Activated naive CD8-positive, alpha-beta T cell treated with anti-CD3 and anti-CD28 coated beads, Interleukin-2, amount 10 ng/mL, durations not matched to agents 7 days and 5 days (primary cell): Measurements from ENCODE around the gene PGBD5. TPM values are rescaled to one million over a fixed set of nuclear protein-coding genes. Genes with fewer than 3 reads are reported as not detected.

ENCODE experiments used
- ATAC-seq: fragments of 150-1000 bp; cut with Tn5 transposase; one replicate; pipeline ENCODE4 v1.10.0; 2021; ENCODE audit warnings: low read depth, moderate library complexity
- POLR2A ChIA-PET: fragments of 350-600 bp; sonication (Branson Sonifier 250); formaldehyde crosslinking; loops from one replicate; lab custom pipeline; 2021; ENCODE audit warnings: antibody characterized with exemption; lab: Charles Lee
- DNase-seq: peaks from one replicate; pipeline ENCODE4 v3.0.0; 2021
- H3K27ac Mint-ChIP-seq: one replicate; pipeline ENCODE4 v1.8.0; 2022; ENCODE audit warnings: mild to moderate bottlenecking, mixed read lengths
- H3K27me3 Mint-ChIP-seq: one replicate; pipeline ENCODE4 v1.8.0; 2022; ENCODE audit warnings: mild to moderate bottlenecking, moderate library complexity, mixed read lengths
- H3K36me3 Mint-ChIP-seq: one replicate; pipeline ENCODE4 v1.8.0; 2021; ENCODE audit warnings: mild to moderate bottlenecking, mixed read lengths
- H3K4me1 Mint-ChIP-seq: one replicate; pipeline ENCODE4 v1.8.0; 2021; ENCODE audit warnings: mixed read lengths
- H3K4me3 Mint-ChIP-seq: one replicate; pipeline ENCODE4 v1.8.0; 2022; ENCODE audit warnings: mild to moderate bottlenecking, moderate library complexity, mixed read lengths
- H3K9me3 Mint-ChIP-seq: one replicate; pipeline ENCODE4 v1.8.0; 2021; ENCODE audit warnings: mixed read lengths
- total RNA-seq, 2 experiments: library from RNA; stranded (reverse); gene quantifications; one replicate each; pipeline ENCODE4 v1.2.3, GENCODE V29; 2021

PGBD5 gene
- total RNA-seq, 2 experiments from 2014 or later, result not detected

DNA sequence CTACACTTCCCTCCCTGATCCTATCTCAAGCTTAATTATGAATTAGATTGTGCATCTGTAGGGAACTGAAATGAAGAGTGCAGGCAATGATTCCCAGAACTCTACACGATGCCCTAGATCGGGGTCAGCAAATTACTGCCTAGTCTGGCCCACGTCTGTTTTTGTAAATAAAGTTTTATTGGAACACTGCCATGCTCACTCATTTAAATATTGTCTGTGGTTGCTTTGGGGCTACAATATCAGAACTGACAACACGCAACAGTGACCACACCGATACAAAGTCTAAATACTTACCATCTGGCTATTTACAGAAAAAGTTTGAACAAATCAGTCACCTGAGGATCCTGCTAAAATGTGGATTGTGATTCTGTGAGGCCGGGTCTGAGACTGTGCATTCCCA is 74.1 kb downstream of the PGBD5 start:
- H3K27ac Mint-ChIP-seq, result no peak overlapping the region
- H3K4me3 Mint-ChIP-seq, result no peak overlapping the region
- POLR2A ChIA-PET, result no interaction called here
- no peaks in the 10 kb centered on the region for H3K4me1 Mint-ChIP-seq
- ATAC-seq (no peak), DNase-seq (no peak)
- no peaks in the 10 kb centered on the region for H3K9me3 Mint-ChIP-seq
- no peaks in the 10 kb centered on the region for H3K27me3 Mint-ChIP-seq
- H3K36me3 Mint-ChIP-seq, result no peaks in the 10 kb centered on the region

GRCh38 chr1:230351514-230351913 is 74.6 kb downstream of the PGBD5 start:
- no peaks in the 10 kb centered on the region for H3K36me3 Mint-ChIP-seq
- no peak overlapping the region for H3K27ac Mint-ChIP-seq
- H3K4me3 Mint-ChIP-seq, result no peak overlapping the region
- H3K9me3 Mint-ChIP-seq, result no peaks in the 10 kb centered on the region
- no peak for ATAC-seq
- POLR2A ChIA-PET, result no interaction called here
- no peaks in the 10 kb centered on the region for H3K4me1 Mint-ChIP-seq
- DNase-seq, result no peak
- no peaks in the 10 kb centered on the region for H3K27me3 Mint-ChIP-seq

DNA sequence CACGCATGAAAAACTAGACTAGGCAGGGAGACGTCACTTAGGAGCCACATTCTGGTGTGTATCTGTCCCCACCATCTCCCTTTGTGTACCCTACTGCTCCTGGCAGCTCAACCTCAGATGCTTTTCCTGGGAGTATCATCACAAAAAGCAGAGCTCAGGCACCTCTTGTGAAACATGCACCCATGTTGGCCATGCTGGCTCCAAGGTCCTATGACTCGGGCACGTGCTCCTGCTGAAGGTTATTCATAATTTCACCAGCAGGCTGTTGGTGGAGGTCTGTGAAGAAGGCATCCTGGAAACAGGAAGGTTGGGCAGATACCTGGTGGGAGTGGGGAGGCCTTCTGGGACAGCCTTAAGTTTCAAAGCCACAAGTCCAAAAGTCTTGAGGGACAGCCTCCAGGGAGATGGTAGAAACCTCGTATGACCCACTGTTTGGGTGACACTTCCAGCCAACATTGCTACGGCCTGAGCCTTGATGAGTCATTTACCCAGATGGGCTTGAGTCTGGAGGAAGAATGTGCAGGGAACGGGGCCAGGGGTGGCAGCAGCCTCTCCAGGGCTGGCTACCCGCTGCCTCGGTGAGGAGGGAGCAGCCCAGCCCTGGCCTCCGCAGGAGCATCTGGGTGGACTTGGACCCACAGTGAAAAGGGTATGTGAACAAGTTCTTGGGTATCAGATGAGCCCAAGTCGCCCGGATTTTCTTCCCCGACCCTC is 75.8 kb downstream of the PGBD5 start:
- ATAC-seq (no peak), DNase-seq (no peak)
- POLR2A ChIA-PET, result no interaction called here
- Mint-ChIP-seq H3K4me3 (no peak overlapping the region), H3K27ac (no peak overlapping the region), H3K27me3 (peaks cover 2% of the 10 kb centered on the region), H3K36me3 (no peaks in the 10 kb centered on the region), H3K4me1 (no peaks in the 10 kb centered on the region), H3K9me3 (no peaks in the 10 kb centered on the region)

DNA sequence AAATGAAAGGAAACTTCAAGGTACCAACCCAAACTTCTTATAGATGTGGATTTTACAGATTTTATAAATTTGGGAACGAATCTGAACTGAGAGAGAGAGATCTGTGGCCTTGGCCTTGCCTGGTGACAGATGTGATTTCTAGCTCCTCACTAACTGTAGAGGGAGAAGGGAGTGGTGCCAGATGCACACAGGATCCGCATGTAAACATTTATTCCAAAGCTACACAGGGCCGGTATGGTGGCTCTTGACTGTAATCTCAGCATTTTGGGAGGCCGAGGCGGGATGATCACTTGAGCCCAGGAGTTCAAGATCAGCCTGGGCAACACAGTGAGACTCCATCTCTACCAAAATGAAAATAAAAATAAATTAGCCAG is 77.1 kb downstream of the PGBD5 start:
- Mint-ChIP-seq H3K4me3 (no peak overlapping the region), H3K27me3 (peaks cover 2% of the 10 kb centered on the region), H3K9me3 (no peaks in the 10 kb centered on the region), H3K36me3 (no peaks in the 10 kb centered on the region), H3K4me1 (no peaks in the 10 kb centered on the region), H3K27ac (no peak overlapping the region)
- POLR2A ChIA-PET, result no interaction called here
- ATAC-seq (no peak), DNase-seq (no peak)

DNA sequence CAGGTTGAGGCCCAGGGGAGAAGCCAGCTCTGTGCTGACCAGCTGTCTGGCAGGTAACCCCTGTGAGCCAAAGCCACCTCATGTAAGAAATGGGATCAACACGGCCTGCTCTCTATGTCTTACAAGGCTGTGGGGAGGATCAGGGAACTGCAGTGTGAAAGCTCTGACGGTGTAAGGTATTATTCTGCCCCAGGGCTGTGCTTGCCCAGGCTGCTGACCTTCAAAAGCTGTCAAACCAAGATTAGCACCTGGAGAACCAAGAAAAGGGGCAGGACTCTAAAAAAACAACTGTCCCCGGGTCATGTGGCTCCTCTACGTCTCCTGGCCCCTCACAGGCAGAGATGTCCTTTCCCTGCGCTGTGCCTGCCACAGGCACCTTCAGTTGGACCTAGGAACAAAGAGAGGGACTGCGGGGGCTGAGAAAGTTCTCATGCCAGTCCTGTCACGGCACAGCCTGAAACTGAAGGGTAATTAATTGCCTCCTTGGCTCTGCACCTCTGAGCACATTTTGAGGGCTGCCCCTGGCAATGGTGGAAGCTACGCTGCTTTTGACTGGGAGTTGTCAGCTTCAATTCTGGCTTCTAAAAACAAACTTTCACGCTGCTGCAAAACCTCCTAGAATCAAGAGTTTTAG is 77.6 kb downstream of the PGBD5 start:
- ATAC-seq (no peak), DNase-seq (no peak)
- Mint-ChIP-seq H3K36me3 (no peaks in the 10 kb centered on the region), H3K4me1 (no peaks in the 10 kb centered on the region), H3K27me3 (peaks cover 2% of the 10 kb centered on the region), H3K4me3 (no peak overlapping the region), H3K27ac (no peak overlapping the region), H3K9me3 (no peaks in the 10 kb centered on the region)
- POLR2A ChIA-PET, result no interaction called here

DNA sequence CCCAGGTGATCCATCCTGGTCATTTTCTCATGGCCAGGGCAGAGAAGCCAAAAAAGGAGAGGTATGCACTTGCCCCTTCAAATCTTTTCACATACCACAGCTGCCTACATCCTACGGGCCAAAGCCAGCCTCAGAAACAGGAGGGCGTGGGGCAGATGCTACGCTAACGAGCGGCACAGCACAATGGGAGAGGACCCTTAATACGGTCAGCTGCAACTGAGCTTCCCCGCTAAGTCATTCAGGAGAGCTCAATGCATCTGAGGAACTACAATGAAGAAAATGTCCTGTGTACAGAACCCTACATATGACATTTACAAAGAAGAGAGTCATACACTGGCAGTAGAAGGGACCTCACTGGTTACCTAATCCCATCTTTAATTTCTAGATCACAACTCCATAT is 78.2 kb downstream of the PGBD5 start:
- Mint-ChIP-seq H3K36me3 (no peaks in the 10 kb centered on the region), H3K27me3 (peaks cover 2% of the 10 kb centered on the region), H3K9me3 (no peaks in the 10 kb centered on the region), H3K4me3 (no peak overlapping the region), H3K4me1 (no peaks in the 10 kb centered on the region), H3K27ac (no peak overlapping the region)
- ATAC-seq (no peak), DNase-seq (no peak)
- POLR2A ChIA-PET, result no interaction called here

GRCh38 chr1:230345139-230345885 is 80.8 kb downstream of the PGBD5 start:
- DNase-seq (no peak), ATAC-seq (no peak)
- no peaks in the 10 kb centered on the region for H3K4me1 Mint-ChIP-seq
- no peaks in the 10 kb centered on the region for H3K9me3 Mint-ChIP-seq
- no peaks in the 10 kb centered on the region for H3K36me3 Mint-ChIP-seq
- POLR2A ChIA-PET, result no interaction called here
- no peak overlapping the region for H3K4me3 Mint-ChIP-seq
- H3K27me3 Mint-ChIP-seq, result peaks cover 11% of the 10 kb centered on the region
- no peak overlapping the region for H3K27ac Mint-ChIP-seq

GRCh38 chr1:230342699-230343098 is 83.4 kb downstream of the PGBD5 start:
- Mint-ChIP-seq H3K36me3 (no peaks in the 10 kb centered on the region), H3K4me3 (no peak overlapping the region), H3K9me3 (no peaks in the 10 kb centered on the region), H3K27me3 (peaks cover 11% of the 10 kb centered on the region), H3K4me1 (no peaks in the 10 kb centered on the region), H3K27ac (no peak overlapping the region)
- no peak for DNase-seq
- ATAC-seq, result no peak
- POLR2A ChIA-PET, result no interaction called here

- no peaks in the 10 kb centered on the region for H3K36me3 Mint-ChIP-seq
- POLR2A ChIA-PET, result no interaction called here
- H3K27ac Mint-ChIP-seq, result no peak overlapping the region
- no peaks in the 10 kb centered on the region for H3K4me1 Mint-ChIP-seq
- peaks cover 13% of the 10 kb centered on the region for H3K27me3 Mint-ChIP-seq
- H3K9me3 Mint-ChIP-seq, result no peaks in the 10 kb centered on the region
- no peak overlapping the region for H3K4me3 Mint-ChIP-seq
- DNase-seq, result no peak
- no peak for ATAC-seq
Measured at GRCh38 chr1:230342019-230342418, 84.1 kb downstream of the PGBD5 start.

DNA sequence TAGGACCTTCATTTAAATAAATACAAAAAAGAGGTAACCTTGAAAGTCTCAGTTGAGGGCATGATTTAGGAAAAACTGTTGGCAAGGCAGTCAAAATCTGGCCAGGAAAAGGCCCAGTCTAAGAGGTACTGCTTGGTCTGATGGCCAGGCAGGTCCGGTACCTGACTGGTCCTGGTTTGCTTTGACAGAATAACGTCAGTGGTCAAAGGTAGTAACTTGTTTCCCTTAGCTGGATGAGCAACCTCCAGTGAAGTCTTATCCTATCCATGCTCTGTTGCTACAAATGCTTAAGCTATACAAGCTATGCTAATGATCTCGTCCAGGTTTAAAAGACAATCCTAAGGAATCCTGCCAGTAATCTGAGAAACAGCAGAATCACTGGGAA is 85.0 kb downstream of the PGBD5 start:
- no peak for ATAC-seq
- POLR2A ChIA-PET, result no interaction called here

GRCh38 chr1:230340526-230341161 is 85.5 kb downstream of the PGBD5 start:
- H3K4me3 Mint-ChIP-seq, result no peak overlapping the region
- no peaks in the 10 kb centered on the region for H3K4me1 Mint-ChIP-seq
- no peak for DNase-seq
- H3K36me3 Mint-ChIP-seq, result no peaks in the 10 kb centered on the region
- H3K27me3 Mint-ChIP-seq, result peaks cover 13% of the 10 kb centered on the region
- H3K9me3 Mint-ChIP-seq, result no peaks in the 10 kb centered on the region
- no peak overlapping the region for H3K27ac Mint-ChIP-seq
- no peak for ATAC-seq
- POLR2A ChIA-PET, result no interaction called here

More for the DNA sequence above, 85.0 kb downstream of the PGBD5 start:
- Mint-ChIP-seq H3K36me3 (no peaks in the 10 kb centered on the region), H3K4me3 (no peak overlapping the region), H3K27ac (no peak overlapping the region), H3K4me1 (no peaks in the 10 kb centered on the region), H3K27me3 (peaks cover 13% of the 10 kb centered on the region), H3K9me3 (no peaks in the 10 kb centered on the region)
- DNase-seq, result no peak

- ATAC-seq, result no peak
- H3K27ac Mint-ChIP-seq, result no peak overlapping the region
- H3K27me3 Mint-ChIP-seq, result peaks cover 14% of the 10 kb centered on the region
- H3K9me3 Mint-ChIP-seq, result no peaks in the 10 kb centered on the region
- H3K36me3 Mint-ChIP-seq, result no peaks in the 10 kb centered on the region
- no peak overlapping the region for H3K4me3 Mint-ChIP-seq
- H3K4me1 Mint-ChIP-seq, result no peaks in the 10 kb centered on the region
- POLR2A ChIA-PET, result no interaction called here
- DNase-seq, result no peak
Measured at GRCh38 chr1:230339033-230339432, 87.1 kb downstream of the PGBD5 start.

DNA sequence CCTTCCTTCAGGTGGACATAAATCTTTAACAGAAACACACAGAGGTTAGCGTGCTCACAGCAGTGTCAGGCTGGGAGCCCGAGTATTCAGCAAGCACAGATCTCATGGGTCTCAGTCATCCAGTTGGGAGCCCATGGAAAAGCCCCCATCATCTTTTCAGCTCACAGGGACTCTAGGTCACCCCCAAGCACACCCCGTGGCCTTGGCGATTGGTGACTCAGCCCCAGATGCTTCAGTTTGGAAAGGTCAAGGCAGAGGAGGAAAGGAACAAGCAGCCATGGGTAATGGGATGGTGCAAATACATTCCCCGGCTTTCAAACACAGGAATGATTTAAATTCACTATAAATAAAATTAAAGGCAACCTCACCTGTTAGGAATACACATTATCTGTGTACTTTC is 88.9 kb downstream of the PGBD5 start:
- Mint-ChIP-seq H3K4me1 (no peaks in the 10 kb centered on the region), H3K27me3 (peaks cover 11% of the 10 kb centered on the region), H3K4me3 (no peak overlapping the region), H3K36me3 (no peaks in the 10 kb centered on the region), H3K9me3 (no peaks in the 10 kb centered on the region), H3K27ac (no peak overlapping the region)
- DNase-seq, result no peak
- no peak for ATAC-seq
- POLR2A ChIA-PET, result no interaction called here
